Lower lobe of right lung (tissue), 2 donors: Measurements from ENCODE around the gene ENO4. TPM values are rescaled to one million over a fixed set of nuclear protein-coding genes. Genes with fewer than 3 reads are reported as not detected.

Experiments
- ATAC-seq, 2 donors: fragments of 200-7000 bp; cut with Tn5 transposase; one replicate each; pipeline ENCODE4 v1.9.1; 2020 to 2022; ENCODE audit warnings: mild to moderate bottlenecking in 2 of 2, moderate library complexity in 2 of 2
- DNase-seq: peaks from one replicate; pipeline ENCODE4 v3.0.0-alpha.2; 2020
- H3K27ac ChIP-seq: fragments of 200-600 bp; one replicate; pipeline ENCODE4 v1.8.0; 2022
- H3K27me3 ChIP-seq: fragments of 200-600 bp; one replicate; pipeline ENCODE4 v1.8.0; 2022; ENCODE audit warnings: low read depth
- H3K36me3 ChIP-seq: fragments of 200-600 bp; one replicate; pipeline ENCODE4 v1.8.0; 2022; ENCODE audit warnings: mild to moderate bottlenecking
- H3K4me1 ChIP-seq: fragments of 200-600 bp; one replicate; pipeline ENCODE4 v1.8.0; 2022
- H3K4me3 ChIP-seq: fragments of 200-600 bp; one replicate; pipeline ENCODE4 v1.8.0; 2022; ENCODE audit warnings: mild to moderate bottlenecking
- H3K9me3 ChIP-seq: fragments of 200-600 bp; one replicate; pipeline ENCODE4 v1.8.0; 2022
- intact Hi-C: fragments of 100-400 bp; cut with DNase I; formaldehyde crosslinking; loops from one replicate; pipeline ENCODE4 v1.11.0; 2022
- total RNA-seq: library from RNA; stranded (reverse); fragmentation: NEBNext Ultra II Directional; extraction: Animal tissue kit (Norgen Biotek cat#: 25700); gene quantifications from one replicate; pipeline ENCODE4 v1.2.1, GENCODE V29; 2021
- TF ChIP-seq, protein P1 (sequence below): fragments of 200-600 bp; IDR thresholded peaks from one replicate; pipeline ENCODE4 v1.8.0; 2022; ENCODE audit warnings: antibody characterized with exemption, mild to moderate bottlenecking
- donor health status: DM: no; HTN: yes; CAD: no; lungs with severe emphysema.

The ENO4 gene
- total RNA-seq, 1 donor from 2014 or later, result 1.9 TPM

DNA sequence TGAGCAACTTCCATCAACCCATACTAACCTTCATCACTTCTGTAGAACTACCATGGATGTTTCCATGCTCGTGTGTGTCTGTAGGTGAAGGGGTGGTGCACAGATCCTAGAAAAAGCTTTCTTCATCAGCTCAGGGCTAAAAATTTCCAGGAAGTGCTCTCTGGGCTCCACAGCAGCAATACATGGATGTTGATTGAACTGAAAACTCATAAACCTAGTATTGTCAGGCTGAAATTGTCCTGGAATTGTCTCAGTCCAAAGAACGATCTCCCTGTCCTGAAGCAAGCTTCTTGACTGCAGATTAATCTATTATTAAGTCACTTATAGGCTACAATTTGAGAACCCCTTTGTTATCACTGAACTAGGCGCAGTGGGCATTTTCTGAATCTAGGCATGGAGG is 39.8 kb downstream of the ENO4 start:
- ATAC-seq, result no peak
- H3K27me3 ChIP-seq, result no peaks in the 10 kb centered on the region

DNA sequence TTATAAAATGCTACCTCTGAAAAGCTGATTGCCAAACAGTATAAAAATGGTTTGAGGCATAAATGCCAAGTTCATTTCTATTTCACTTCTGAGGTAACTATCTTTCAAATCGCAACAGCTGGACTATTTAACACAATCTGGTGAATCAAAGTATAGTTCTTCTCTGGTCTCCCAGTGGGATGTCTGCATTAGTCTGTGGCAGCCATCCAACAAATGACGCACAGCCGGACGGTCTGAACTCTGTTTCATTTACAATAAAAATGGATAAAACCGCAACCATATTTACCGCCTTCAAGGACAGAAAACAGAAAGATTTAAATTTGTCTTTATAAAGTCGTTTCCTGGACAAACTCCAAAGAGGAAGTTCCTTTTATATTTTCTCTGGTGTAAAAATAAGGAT is 41.9 kb downstream of the ENO4 start:
- ATAC-seq (no peak), DNase-seq (no peak)
- H3K36me3 ChIP-seq, result no peaks in the 10 kb centered on the region
- no peaks in the 10 kb centered on the region for H3K9me3 ChIP-seq
- H3K4me1 ChIP-seq, result peaks cover 16% of the 10 kb centered on the region
- no peak overlapping the region for H3K27ac ChIP-seq
- intact Hi-C loops, result no loop called here
- H3K27me3 ChIP-seq, result no peaks in the 10 kb centered on the region
- TF ChIP-seq, protein P1, sequence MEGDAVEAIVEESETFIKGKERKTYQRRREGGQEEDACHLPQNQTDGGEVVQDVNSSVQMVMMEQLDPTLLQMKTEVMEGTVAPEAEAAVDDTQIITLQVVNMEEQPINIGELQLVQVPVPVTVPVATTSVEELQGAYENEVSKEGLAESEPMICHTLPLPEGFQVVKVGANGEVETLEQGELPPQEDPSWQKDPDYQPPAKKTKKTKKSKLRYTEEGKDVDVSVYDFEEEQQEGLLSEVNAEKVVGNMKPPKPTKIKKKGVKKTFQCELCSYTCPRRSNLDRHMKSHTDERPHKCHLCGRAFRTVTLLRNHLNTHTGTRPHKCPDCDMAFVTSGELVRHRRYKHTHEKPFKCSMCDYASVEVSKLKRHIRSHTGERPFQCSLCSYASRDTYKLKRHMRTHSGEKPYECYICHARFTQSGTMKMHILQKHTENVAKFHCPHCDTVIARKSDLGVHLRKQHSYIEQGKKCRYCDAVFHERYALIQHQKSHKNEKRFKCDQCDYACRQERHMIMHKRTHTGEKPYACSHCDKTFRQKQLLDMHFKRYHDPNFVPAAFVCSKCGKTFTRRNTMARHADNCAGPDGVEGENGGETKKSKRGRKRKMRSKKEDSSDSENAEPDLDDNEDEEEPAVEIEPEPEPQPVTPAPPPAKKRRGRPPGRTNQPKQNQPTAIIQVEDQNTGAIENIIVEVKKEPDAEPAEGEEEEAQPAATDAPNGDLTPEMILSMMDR, result no peak
- H3K4me3 ChIP-seq, result no peak overlapping the region

More for the DNA sequence above, 39.8 kb downstream of the ENO4 start:
- Histone ChIP-seq H3K36me3 (peaks cover 7% of the 10 kb centered on the region), H3K4me1 (peaks cover 16% of the 10 kb centered on the region), H3K4me3 (no peak overlapping the region), H3K27ac (no peak overlapping the region), H3K9me3 (no peaks in the 10 kb centered on the region)
- intact Hi-C loops, result no loop called here
- TF ChIP-seq, protein P1, result no peak
- no peak for DNase-seq

DNA sequence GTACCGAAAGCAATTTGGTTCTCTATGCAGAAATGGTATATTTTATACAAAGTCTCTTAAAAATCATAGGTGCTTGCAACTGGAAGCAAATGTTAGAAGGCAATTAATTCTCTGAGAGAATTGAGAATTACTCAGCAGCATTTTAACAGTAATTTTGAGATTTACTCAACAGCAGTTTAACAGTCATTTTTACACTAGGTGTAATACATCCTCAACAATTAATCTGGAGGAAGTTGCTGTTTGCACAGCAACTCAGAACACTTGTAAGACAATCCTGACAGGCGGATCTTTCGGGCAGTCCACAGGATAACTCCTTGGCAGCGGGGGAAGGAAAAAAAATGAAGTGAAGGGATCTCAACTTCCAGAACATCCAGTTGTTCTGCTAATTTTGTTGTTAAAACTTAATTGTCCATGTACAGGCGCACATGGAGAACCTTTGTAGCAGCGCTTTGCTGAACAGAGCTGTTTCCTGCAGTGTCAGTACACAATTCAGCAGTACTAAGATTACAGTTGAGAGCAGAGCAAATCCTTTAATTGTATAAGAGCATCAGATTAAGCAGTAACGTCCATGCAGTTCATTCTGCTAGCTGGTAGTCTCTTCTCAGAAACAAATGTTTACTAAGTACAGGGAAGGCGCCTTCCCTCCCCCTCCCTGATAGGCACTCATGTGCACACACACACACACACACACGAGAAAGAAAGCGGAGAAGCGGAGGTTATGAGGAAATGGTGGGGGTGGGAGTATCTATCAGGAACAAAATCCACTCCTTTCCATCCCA is 43.8 kb downstream of the ENO4 start:
- DNase-seq, result no peak

DNA sequence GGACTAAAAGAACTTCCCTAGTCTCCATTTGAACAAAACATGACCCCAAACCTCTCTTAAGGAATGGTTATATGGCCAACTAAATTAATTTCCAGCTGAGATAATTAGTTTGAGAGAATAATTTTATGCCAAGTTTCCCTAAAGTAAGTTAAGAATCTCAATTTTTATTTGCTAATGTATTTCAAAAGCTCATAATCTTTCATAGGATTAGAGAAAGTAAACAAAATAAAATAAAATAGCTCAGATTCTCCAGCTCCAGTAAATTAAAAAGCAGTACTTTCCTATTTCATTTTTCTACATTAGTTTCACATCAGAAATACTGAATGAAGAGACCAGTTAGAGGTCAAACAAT is 44.4 kb downstream of the ENO4 start:
- H3K4me3 ChIP-seq, result no peak overlapping the region
- no peaks in the 10 kb centered on the region for H3K27me3 ChIP-seq
- TF ChIP-seq, protein P1, result no peak
- H3K27ac ChIP-seq, result no peak overlapping the region
- peaks cover 9% of the 10 kb centered on the region for H3K4me1 ChIP-seq
- intact Hi-C loops, result no loop called here
- DNase-seq, result no peak
- ATAC-seq, result no peak
- no peaks in the 10 kb centered on the region for H3K36me3 ChIP-seq
- no peaks in the 10 kb centered on the region for H3K9me3 ChIP-seq

More for the DNA sequence above, 43.8 kb downstream of the ENO4 start:
- intact Hi-C loops, result no loop called here
- TF ChIP-seq, protein P1, result no peak
- peak in 1 of 2 donors; percentile 45 for ATAC-seq
- peaks cover 15% of the 10 kb centered on the region for H3K4me1 ChIP-seq
- no peak overlapping the region for H3K4me3 ChIP-seq
- H3K9me3 ChIP-seq, result no peaks in the 10 kb centered on the region
- H3K36me3 ChIP-seq, result no peaks in the 10 kb centered on the region
- H3K27me3 ChIP-seq, result no peaks in the 10 kb centered on the region
- H3K27ac ChIP-seq, result no peak overlapping the region

DNA sequence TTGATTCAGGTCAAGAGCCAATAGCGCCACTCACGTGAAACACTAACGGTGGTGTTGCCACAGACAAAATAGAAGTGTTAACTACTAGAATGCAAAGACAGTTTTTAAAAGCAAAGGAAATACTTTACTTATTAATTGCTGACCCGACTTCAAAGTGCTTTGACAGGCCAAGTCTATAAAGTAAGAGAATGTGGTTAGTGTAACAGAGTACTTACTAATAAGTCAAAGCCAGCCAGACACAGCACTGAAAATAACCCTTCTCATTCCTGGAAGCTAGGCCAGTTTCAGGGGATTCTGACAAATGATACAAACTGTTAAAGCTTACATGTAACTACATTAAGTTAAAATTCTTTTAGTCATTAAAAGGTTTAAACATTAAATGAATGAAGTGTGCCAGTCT is 50.3 kb downstream of the ENO4 start:
- ATAC-seq (no peak), DNase-seq (no peak)
- intact Hi-C loops, result no loop called here
- H3K27me3 ChIP-seq, result no peaks in the 10 kb centered on the region
- H3K4me3 ChIP-seq, result no peak overlapping the region
- TF ChIP-seq, protein P1, result no peak
- no peak overlapping the region for H3K27ac ChIP-seq
- H3K36me3 ChIP-seq, result peaks cover 13% of the 10 kb centered on the region
- no peaks in the 10 kb centered on the region for H3K9me3 ChIP-seq
- H3K4me1 ChIP-seq, result no peaks in the 10 kb centered on the region
